HEK293T (cell line): ENCODE results near the gene CPLANE2.

ENCODE experiments used
- BHLHE40 ChIP-seq: fragments of 450-650 bp; IDR thresholded peaks from 2 replicates; pipeline ENCODE4 v1.6.1; 2016; ENCODE audit warnings: mild to moderate bottlenecking, moderate library complexity, borderline replicate concordance
- CTBP1 ChIP-seq: fragments of 450-650 bp; IDR thresholded peaks from 2 replicates; pipeline ENCODE4 v1.6.1; 2016; ENCODE audit warnings: borderline replicate concordance
- ELF4 ChIP-seq: fragments of 450-650 bp; IDR thresholded peaks from 2 replicates; pipeline ENCODE4 v1.6.1; 2017; ENCODE audit warnings: antibody characterized with exemption
- FOXA1 ChIP-seq: fragments of 450-650 bp; IDR thresholded peaks from 2 replicates; pipeline ENCODE4 v1.6.1; 2016; ENCODE audit warnings: mild to moderate bottlenecking
- FOXK2 ChIP-seq: fragments of 450-650 bp; IDR thresholded peaks from 2 replicates; pipeline ENCODE4 v1.6.1; 2016; ENCODE audit warnings: mild to moderate bottlenecking
- FOXM1 ChIP-seq: fragments of 450-650 bp; IDR thresholded peaks from 2 replicates; pipeline ENCODE4 v1.6.1; 2017; ENCODE audit warnings: mild to moderate bottlenecking, borderline replicate concordance
- HDGF ChIP-seq: fragments of 450-650 bp; IDR thresholded peaks from 2 replicates; pipeline ENCODE4 v1.6.1; 2017; ENCODE audit warnings: antibody characterized with exemption, borderline replicate concordance
- L3MBTL2 ChIP-seq: fragments of 450-650 bp; conservative IDR thresholded peaks from 2 replicates; pipeline ENCODE4 v1.6.1; 2016; ENCODE audit warnings: mild to moderate bottlenecking
- PKNOX1 ChIP-seq: fragments of 450-650 bp; IDR thresholded peaks from 2 replicates; pipeline ENCODE4 v1.6.1; 2016
- TARDBP ChIP-seq: fragments of 450-650 bp; IDR thresholded peaks from 2 replicates; pipeline ENCODE4 v1.6.1; 2016
- ZNF384 ChIP-seq: fragments of 450-650 bp; IDR thresholded peaks from 2 replicates; pipeline ENCODE4 v1.6.1; 2016

GRCh38 chr1:16203550-16203949, 33.4 kb downstream of the CPLANE2 start:
- TF ChIP-seq PKNOX1: no peak
- no peak for TF ChIP-seq ELF4
- no peak for TF ChIP-seq FOXA1
- no peak for TF ChIP-seq CTBP1
- no peak for TF ChIP-seq BHLHE40
- no peak for TF ChIP-seq FOXM1
- no peak for TF ChIP-seq ZNF384
- TF ChIP-seq HDGF: no peak
- no peak for TF ChIP-seq TARDBP
- no peak for TF ChIP-seq FOXK2
- no peak for TF ChIP-seq L3MBTL2
